Measurements from ENCODE around the gene C6orf132. TPM values are rescaled to one million over a fixed set of nuclear protein-coding genes. Genes with fewer than 3 reads are reported as not detected.

C6orf132 gene
- total and polyA plus RNA-seq, 12 donors: 0.09 to 4.7 (median 1.4) TPM

DNA sequence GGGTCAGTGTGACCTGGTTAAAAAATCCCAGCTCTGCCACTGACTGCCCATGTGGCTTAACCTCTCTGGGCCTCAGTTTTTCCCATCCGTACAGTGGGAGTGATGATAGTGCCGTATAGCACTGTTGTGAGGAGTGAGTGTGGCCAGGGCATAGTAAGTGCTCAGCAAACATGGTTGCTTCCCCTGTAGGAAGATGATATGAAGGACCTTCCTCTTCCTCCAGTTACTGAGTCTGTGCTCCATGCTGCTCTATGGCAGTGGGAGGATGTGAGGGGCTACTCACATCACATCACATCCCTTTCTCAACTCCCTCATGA lies 13.1 kb downstream of the C6orf132 start:
- H3K36me3 ChIP-seq (replicated peaks in 1 of 2): no peaks in the 10 kb centered on the region
- no peak overlapping the region for H3K4me3 ChIP-seq
- TF ChIP-seq, protein P1, sequence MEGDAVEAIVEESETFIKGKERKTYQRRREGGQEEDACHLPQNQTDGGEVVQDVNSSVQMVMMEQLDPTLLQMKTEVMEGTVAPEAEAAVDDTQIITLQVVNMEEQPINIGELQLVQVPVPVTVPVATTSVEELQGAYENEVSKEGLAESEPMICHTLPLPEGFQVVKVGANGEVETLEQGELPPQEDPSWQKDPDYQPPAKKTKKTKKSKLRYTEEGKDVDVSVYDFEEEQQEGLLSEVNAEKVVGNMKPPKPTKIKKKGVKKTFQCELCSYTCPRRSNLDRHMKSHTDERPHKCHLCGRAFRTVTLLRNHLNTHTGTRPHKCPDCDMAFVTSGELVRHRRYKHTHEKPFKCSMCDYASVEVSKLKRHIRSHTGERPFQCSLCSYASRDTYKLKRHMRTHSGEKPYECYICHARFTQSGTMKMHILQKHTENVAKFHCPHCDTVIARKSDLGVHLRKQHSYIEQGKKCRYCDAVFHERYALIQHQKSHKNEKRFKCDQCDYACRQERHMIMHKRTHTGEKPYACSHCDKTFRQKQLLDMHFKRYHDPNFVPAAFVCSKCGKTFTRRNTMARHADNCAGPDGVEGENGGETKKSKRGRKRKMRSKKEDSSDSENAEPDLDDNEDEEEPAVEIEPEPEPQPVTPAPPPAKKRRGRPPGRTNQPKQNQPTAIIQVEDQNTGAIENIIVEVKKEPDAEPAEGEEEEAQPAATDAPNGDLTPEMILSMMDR (IDR thresholded peaks at IDR 0.05): no peak
- no peak for TF ChIP-seq POLR2A (IDR thresholded peaks at IDR 0.05)

DNA sequence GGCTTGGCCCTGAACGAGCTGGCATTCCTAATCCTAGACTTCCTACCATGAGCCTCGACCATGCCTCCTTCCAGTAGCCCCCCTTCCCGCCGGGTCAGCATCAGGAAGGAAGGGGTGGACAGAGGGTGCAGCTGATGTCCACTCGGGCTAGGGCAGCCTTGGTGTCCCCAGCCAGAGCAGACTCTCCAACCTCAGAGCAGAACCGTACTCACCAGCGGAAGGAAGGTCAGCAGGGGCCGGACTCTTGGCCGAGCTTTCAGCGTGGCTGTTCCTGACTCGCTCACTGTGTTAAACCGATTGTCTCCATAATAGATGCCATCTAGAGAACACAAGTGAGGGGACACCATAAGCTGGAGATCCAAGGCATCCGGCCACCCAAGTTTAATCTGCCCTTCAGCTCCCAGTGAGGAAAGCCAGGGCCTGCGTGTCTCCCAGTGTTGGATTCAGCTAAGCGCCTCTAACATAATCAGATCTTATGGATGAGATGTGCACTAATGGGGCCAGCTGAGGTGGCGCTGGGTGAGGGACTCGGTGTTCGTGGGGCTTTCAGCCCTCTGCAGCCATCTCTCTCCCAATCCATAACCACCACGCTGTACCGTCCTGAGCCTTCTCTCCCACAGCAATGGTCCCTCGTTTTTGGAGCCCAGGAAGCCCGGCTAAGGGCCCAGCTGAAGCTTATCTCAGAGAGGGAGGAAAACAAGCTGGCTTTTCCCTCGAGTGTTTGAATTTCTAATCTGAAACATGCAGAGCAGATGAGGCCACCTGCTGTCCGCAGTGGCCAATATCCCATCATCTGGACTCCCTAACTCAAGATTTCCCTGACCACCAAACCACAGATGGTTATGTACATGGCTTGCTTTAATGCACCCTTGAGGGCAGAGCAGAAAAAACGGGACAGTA lies 13.7 kb downstream of the C6orf132 start:
- intact Hi-C loops (cut with DNase I): no loop called here
- H3K27me3 ChIP-seq: no peaks in the 10 kb centered on the region
- WGBS, 4 donors: 46 to 79% (median 73%) methylated on average over 12 to 25 of the region's 25 CpGs
- TF ChIP-seq, protein P1 (IDR thresholded peaks at IDR 0.05): no peak
- TF ChIP-seq POLR2A (IDR thresholded peaks at IDR 0.05): no peak
- H3K36me3 ChIP-seq (replicated peaks in 1 of 2): no peaks in the 10 kb centered on the region
- H3K4me1 ChIP-seq (replicated peaks in 1 of 2): no peaks in the 10 kb centered on the region
- no peak overlapping the region for H3K4me3 ChIP-seq
- no peaks in the 10 kb centered on the region for H3K9me3 ChIP-seq (replicated peaks in 1 of 3)
- peak overlapping the region in 1 of 5 donors; percentile 29 for H3K27ac ChIP-seq
- peak in 2 of 7 donors; percentile 33 to 63 for DNase-seq

More for the DNA sequence above, 13.1 kb downstream of the C6orf132 start:
- Histone ChIP-seq H3K27ac (no peak overlapping the region), H3K4me1 (replicated peaks in 1 of 2) (no peaks in the 10 kb centered on the region), H3K27me3 (no peaks in the 10 kb centered on the region), H3K9me3 (replicated peaks in 1 of 3) (no peaks in the 10 kb centered on the region)
- 83 to 94% (median 90%) methylated on average over 1 to 2 of the region's 2 CpGs for WGBS, 4 donors
- intact Hi-C loops (cut with DNase I): no loop called here
- no peak for DNase-seq

DNA sequence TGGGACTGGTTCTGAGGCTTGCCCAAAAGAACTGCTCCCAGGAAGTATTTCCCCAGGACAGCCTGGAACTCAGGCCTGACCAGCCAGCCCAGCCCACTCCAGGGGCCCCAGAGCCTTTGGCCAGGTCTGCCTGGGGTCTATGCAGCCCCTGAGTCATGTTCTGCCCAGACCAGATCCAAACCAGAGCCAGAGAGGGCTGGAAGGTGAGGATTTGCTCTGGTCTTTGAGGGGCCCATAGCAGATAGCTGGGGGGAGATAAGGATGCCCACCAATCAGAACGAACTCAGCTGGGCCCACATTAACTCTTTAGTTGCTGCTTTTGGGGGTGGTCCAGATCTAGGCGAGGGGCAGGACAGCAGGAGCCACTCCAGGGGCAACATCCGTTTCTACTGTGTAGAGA lies 16.8 kb downstream of the C6orf132 start:
- 48 to 73% (median 67%) methylated on average over 3 of the region's 3 CpGs for WGBS, 4 donors
- H3K4me3 ChIP-seq: no peak overlapping the region
- H3K27me3 ChIP-seq: no peaks in the 10 kb centered on the region
- intact Hi-C loops (cut with DNase I): no loop called here
- H3K4me1 ChIP-seq (replicated peaks in 1 of 2): no peaks in the 10 kb centered on the region
- no peaks in the 10 kb centered on the region for H3K36me3 ChIP-seq (replicated peaks in 1 of 2)
- H3K9me3 ChIP-seq (replicated peaks in 1 of 3): no peaks in the 10 kb centered on the region
- TF ChIP-seq POLR2A (IDR thresholded peaks at IDR 0.05): no peak
- TF ChIP-seq, protein P1 (IDR thresholded peaks at IDR 0.05): no peak
- no peak overlapping the region for H3K27ac ChIP-seq
- DNase-seq: no peak

DNA sequence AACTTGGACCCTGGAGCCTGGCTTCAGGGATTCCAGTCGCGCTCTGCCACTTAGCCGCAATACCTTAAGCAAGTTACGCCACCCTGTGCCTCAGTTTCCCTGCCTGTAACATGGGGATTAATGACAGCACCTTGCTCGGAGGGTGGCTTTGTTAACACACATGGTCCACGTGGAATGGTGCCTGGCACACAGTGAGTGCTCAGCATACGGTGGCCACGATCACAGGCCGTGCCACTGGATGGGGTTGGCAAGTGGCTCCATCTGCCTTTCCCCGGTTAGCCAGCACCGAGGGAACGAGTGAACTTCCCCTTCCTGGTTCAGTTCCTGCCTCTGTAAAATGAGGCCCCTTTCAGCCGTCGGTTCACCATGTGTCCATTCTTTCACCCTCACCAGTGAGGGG lies 17.2 kb downstream of the C6orf132 start:
- Histone ChIP-seq H3K27me3 (no peaks in the 10 kb centered on the region), H3K9me3 (replicated peaks in 1 of 3) (no peaks in the 10 kb centered on the region), H3K36me3 (replicated peaks in 1 of 2) (no peaks in the 10 kb centered on the region), H3K27ac (no peak overlapping the region), H3K4me1 (replicated peaks in 1 of 2) (no peaks in the 10 kb centered on the region), H3K4me3 (no peak overlapping the region)
- 75 to 91% (median 80%) methylated on average over 11 to 14 of the region's 14 CpGs for WGBS, 4 donors
- intact Hi-C loops (cut with DNase I): no loop called here
- DNase-seq: no peak
- TF ChIP-seq, protein P1 (IDR thresholded peaks at IDR 0.05): no peak
- TF ChIP-seq POLR2A (IDR thresholded peaks at IDR 0.05): no peak

Data from adrenal gland (tissue), 12 donors.